Glomerular endothelial cell (primary cell): ENCODE measurements around the gene MUCL3. TPM values are rescaled to one million over a fixed set of nuclear protein-coding genes. Genes with fewer than 3 reads are reported as not detected.
"Not testable (repeated sequence)": the region's sequence is repeated elsewhere in the genome, so short reads cannot be mapped to it uniquely, and the experiment has no call there.

Experiments used
- DNase-seq: peaks from one replicate; pipeline ENCODE4 v3.0.0-alpha.2; 2011; ENCODE audit warnings: low read depth, low spot score; ENCODE audit errors: extremely low read depth
- total RNA-seq: library from RNA; depleted of rRNA; stranded (reverse); fragments of >200 nt; gene quantifications from 2 replicates; pipeline ENCODE4 v1.2.3, GENCODE V29; 2015

MUCL3 gene
- total RNA-seq, 1 donor from 2014 or later, result not detected

- DNase-seq, result no peak
These were observed 3.5 kb upstream of the MUCL3 start for GRCh38 chr6:30937265-30937664.

GRCh38 chr6:30938730-30939129 lies 2.0 kb upstream of the MUCL3 start:
- DNase-seq, result no peak

- DNase-seq, result no peak
These were observed 1.3 kb upstream of the MUCL3 start for GRCh38 chr6:30939473-30939872.

GRCh38 chr6:30942338-30943060 lies 1.7 kb downstream of the MUCL3 start:
- peak; percentile 34 for DNase-seq

GRCh38 chr6:30944051-30944450 lies 3.3 kb downstream of the MUCL3 start:
- DNase-seq, result no peak

- no peak for DNase-seq
These were observed 4.5 kb downstream of the MUCL3 start for GRCh38 chr6:30945281-30945680.

GRCh38 chr6:30947231-30947630 lies 6.5 kb downstream of the MUCL3 start:
- DNase-seq, result no peak

GRCh38 chr6:30948811-30949210 lies 8.0 kb downstream of the MUCL3 start:
- no peak for DNase-seq

- no peak for DNase-seq
These were observed 11.2 kb downstream of the MUCL3 start for GRCh38 chr6:30951907-30952469.

- no peak for DNase-seq
These were observed 14.0 kb downstream of the MUCL3 start for GRCh38 chr6:30954631-30955366.

- no peak for DNase-seq
These were observed 14.7 kb downstream of the MUCL3 start for GRCh38 chr6:30955367-30956042.

GRCh38 chr6:30957716-30958115 lies 16.9 kb downstream of the MUCL3 start:
- no peak for DNase-seq

GRCh38 chr6:30960907-30961673 lies 20.3 kb downstream of the MUCL3 start:
- no peak for DNase-seq

- no peak for DNase-seq
These were observed 21.9 kb downstream of the MUCL3 start for GRCh38 chr6:30962716-30963115.

- DNase-seq, result no peak
These were observed 22.9 kb downstream of the MUCL3 start for GRCh38 chr6:30963641-30964040.

- no peak for DNase-seq
These were observed 23.3 kb downstream of the MUCL3 start for GRCh38 chr6:30964075-30964474.

GRCh38 chr6:30965140-30965601 lies 24.4 kb downstream of the MUCL3 start:
- DNase-seq, result no peak

- no peak for DNase-seq
These were observed 25.4 kb downstream of the MUCL3 start for GRCh38 chr6:30966154-30966553.

- DNase-seq, result not testable (repeated sequence)
These were observed 28.4 kb downstream of the MUCL3 start for GRCh38 chr6:30969171-30969570.

GRCh38 chr6:30970946-30971345 lies 30.2 kb downstream of the MUCL3 start:
- no peak for DNase-seq

GRCh38 chr6:30972816-30973215 lies 32.0 kb downstream of the MUCL3 start:
- DNase-seq, result no peak
